Measurements from ENCODE around the gene RPS6KA2.

RPS6KA2 gene

DNA sequence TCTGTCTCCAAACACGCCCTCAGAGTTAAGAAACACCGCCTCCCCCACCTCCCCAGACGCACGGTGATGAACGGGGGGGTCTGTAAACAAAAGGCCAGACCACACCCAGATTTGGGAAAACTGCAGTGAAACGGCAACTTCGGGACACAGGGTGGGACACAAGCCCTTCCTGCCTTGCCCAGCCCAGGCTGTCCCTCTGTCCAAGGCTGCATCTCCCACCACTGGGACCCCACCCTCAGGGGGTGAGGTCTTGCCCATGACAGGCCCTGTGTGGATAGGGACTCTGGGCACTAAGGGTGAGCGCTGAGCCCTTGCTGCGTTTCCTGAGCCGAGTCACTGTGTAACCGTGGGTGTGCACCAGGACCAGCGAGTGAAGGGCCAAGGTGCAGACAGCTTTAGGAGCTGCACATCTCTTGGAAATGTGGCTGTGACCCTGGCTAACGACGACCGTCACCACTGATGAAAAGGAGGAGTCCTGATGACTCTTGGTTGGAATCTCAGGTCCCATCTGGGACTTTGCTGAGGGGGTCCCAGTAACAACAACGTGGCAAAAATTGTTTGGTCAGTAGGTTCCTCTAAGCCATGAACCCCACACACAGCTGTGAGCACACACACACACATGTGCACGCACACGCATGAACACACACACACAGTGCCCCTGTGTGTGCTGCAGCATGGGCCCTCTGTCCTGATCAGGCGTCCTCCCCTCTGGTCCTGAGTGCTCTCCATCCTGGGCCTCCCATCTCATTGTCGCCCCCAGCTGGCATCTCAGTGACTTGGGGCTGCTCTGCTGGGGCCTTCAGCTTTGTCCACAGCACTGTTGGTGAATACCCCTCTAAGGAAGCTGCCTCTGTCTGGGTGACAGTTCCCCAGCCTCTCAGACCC, 141.2 kb downstream of the RPS6KA2 start:
- no peak for DNase-seq (ENCODE audit: low read depth)

DNA sequence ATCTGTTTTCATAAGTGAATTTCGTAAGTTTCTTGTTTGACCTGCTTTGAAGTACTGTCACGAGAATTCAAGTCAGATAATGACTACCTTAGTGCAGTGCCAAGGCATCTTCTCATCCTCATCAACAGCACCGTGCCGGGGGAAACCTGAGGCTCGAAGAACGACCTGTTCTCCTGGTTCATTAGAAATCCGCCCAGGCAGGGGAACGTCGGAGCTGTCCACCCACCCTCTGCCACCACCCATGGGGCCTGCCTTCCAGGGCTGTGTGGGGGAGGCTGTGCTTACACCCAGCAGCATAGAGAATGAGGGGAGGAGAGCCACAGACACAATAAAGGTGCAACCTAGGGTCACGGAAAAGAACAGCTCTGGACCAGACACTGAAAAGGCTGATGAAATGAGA, 142.2 kb downstream of the RPS6KA2 start:
- no peak for DNase-seq (ENCODE audit: low read depth)

- DNase-seq (ENCODE audit: low read depth), result no peak
Measured at GRCh38 chr6:166483573-166484250, 143.3 kb downstream of the RPS6KA2 start.

GRCh38 chr6:166483026-166483425, 144.0 kb downstream of the RPS6KA2 start:
- DNase-seq (ENCODE audit: low read depth), result no peak

GRCh38 chr6:166478782-166479592, 148.1 kb downstream of the RPS6KA2 start:
- DNase-seq (ENCODE audit: low read depth), result no peak

GRCh38 chr6:166477647-166478365, 149.2 kb downstream of the RPS6KA2 start:
- no peak for DNase-seq (ENCODE audit: low read depth)

GRCh38 chr6:166476634-166477215, 150.3 kb downstream of the RPS6KA2 start:
- no peak for DNase-seq (ENCODE audit: low read depth)

DNA sequence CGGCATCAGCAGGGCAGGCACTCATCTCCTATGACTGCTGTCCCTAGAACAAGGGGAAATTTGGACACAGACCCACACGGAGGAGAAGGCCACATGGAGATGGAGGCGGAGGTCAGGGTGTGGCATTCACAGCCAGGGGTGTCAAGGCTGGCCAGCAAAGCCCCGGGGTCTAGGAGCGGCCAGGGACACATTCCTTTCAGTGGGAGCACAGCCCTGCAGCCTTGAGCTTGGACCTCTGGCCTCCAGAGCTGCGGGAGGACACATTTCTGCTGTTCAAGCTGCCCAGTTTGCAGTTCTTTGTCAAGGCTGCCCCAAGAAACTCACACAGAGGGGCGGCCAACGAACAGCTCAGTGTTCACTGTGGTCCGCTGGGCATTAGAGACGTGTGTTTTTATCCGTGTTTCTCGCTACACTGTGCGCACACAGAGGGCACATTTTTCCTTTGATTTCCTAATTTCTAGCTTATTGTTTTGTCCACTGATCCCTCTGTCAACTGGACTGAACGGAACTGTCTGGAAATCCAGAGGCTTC, 150.9 kb downstream of the RPS6KA2 start:
- DNase-seq (ENCODE audit: low read depth), result no peak

GRCh38 chr6:166474721-166475565, 152.1 kb downstream of the RPS6KA2 start:
- no peak for DNase-seq (ENCODE audit: low read depth)

GRCh38 chr6:166473886-166474571, 153.0 kb downstream of the RPS6KA2 start:
- DNase-seq (ENCODE audit: low read depth), result no peak

GRCh38 chr6:166472636-166473035, 154.4 kb downstream of the RPS6KA2 start:
- DNase-seq (ENCODE audit: low read depth), result no peak

- DNase-seq (ENCODE audit: low read depth), result no peak
Measured at GRCh38 chr6:166471797-166472260, 155.2 kb downstream of the RPS6KA2 start.

DNA sequence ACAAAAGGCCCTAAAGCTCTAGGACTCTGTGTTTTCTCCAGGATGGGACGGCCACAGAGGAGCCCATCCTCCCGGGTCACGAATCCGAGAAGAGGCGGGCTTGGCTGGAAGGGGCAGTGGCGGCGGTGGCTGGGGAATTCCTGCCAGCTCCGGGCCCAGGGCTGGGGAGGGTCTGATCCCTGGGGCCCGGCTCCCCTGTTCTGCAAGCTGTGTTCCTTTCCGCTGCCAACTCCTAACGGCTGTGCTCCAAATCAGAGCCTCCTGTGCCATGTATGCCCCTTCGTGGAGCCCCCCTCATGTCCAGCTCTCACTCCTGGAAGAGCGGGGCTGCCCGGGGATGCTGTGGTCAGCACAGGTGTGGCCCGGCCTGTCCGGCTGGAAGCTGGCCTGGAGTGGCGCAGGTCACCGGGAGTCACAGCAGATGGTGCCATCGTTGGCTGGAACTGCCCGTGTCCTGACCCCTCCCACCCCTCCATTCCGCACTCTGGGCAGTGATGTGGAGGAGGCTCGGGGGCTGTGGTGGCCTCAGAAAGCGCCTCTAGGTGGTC, 156.1 kb downstream of the RPS6KA2 start:
- DNase-seq (ENCODE audit: low read depth), result no peak

- no peak for DNase-seq (ENCODE audit: low read depth)
Measured at GRCh38 chr6:166470029-166470862, 156.8 kb downstream of the RPS6KA2 start.

GRCh38 chr6:166469426-166469961, 157.6 kb downstream of the RPS6KA2 start:
- no peak for DNase-seq (ENCODE audit: low read depth)

DNA sequence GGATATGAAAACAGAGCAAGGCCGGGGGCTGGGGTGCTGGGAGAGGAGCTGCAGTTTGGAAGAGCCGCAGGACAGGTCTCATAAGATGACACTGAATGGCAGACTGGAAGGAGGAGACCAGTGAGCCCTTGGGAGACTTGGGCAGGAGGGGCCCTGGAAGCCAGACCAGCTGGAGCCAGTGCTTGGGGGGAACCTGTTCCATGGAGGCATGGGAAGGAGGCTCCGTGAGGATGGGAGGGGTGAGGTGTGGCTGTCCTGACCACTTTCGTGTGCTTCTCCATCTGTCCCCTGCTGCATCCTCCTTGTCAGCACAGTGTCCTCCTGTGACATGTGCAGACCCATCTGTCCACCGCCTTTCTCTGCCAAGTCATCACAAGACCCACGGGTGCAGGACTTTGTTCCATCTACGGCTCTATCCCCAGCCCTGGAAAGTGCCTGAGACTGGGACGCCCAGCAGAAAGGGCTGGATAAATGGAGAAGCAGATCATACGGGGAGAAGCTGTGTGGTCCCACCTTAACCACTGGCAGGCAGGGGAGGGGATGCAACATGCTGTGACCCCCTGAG, 159.5 kb downstream of the RPS6KA2 start:
- DNase-seq (ENCODE audit: low read depth), result no peak
